ENCODE measurements around the gene CEP104.

The CEP104 gene

GRCh38 chr1:3795453-3796214 lies 61.4 kb downstream of the CEP104 start:
- peak in 1 of 3 experiments; percentile 55 for DNase-seq

- no peak for DNase-seq
Measured at GRCh38 chr1:3790952-3791351, 66.1 kb downstream of the CEP104 start.

- no peak for DNase-seq
Measured at GRCh38 chr1:3790500-3790923, 66.5 kb downstream of the CEP104 start.

- DNase-seq, result no peak
Measured at GRCh38 chr1:3789421-3790300, 67.3 kb downstream of the CEP104 start.

GRCh38 chr1:3788756-3789420 lies 68.1 kb downstream of the CEP104 start:
- DNase-seq, result no peak

- no peak for DNase-seq
Measured at GRCh38 chr1:3787745-3788605, 69.0 kb downstream of the CEP104 start.

GRCh38 chr1:3787349-3787715 lies 69.7 kb downstream of the CEP104 start:
- DNase-seq, result no peak

GRCh38 chr1:3786468-3787348 lies 70.3 kb downstream of the CEP104 start:
- DNase-seq, result no peak

- DNase-seq, result no peak
Measured at GRCh38 chr1:3785456-3786157, 71.4 kb downstream of the CEP104 start.

GRCh38 chr1:3785045-3785444 lies 72.0 kb downstream of the CEP104 start:
- no peak for DNase-seq

- no peak for DNase-seq
Measured at GRCh38 chr1:3783651-3784474, 73.1 kb downstream of the CEP104 start.

GRCh38 chr1:3780901-3781300 lies 76.1 kb downstream of the CEP104 start:
- no peak for DNase-seq

GRCh38 chr1:3779912-3780416 lies 77.0 kb downstream of the CEP104 start:
- no peak for DNase-seq

GRCh38 chr1:3779265-3779911 lies 77.6 kb downstream of the CEP104 start:
- DNase-seq, result no peak

- no peak for DNase-seq
Measured at GRCh38 chr1:3778590-3779264, 78.3 kb downstream of the CEP104 start.

GRCh38 chr1:3777647-3778589 lies 79.1 kb downstream of the CEP104 start:
- peak in 1 of 3 experiments; percentile 5 for DNase-seq

- no peak for DNase-seq
Measured at GRCh38 chr1:3777078-3777547, 79.9 kb downstream of the CEP104 start.

Measured in NCI-H1417 (cell line).